Lung microvascular endothelial cell (primary cell): ENCODE data around the gene NFAT5. TPM values are rescaled to one million over a fixed set of nuclear protein-coding genes. Genes with fewer than 3 reads are reported as not detected.
A peak's percentile ranks its signal among the peaks of the same experiment; 100 is the strongest.
"Not testable (repeated sequence)": the region's sequence is repeated elsewhere in the genome, so short reads cannot be mapped to it uniquely, and the experiment has no call there.

ENCODE experiments used
- DNase-seq, 2 donors: peaks; one replicate each; pipeline versions ENCODE4 v3.0.0 to v3.0.0-alpha.2; 2010; ENCODE audit warnings: low read depth in 2 of 2
- total RNA-seq: library from RNA; depleted of rRNA; stranded (reverse); fragments of >200 nt; gene quantifications from 2 replicates; pipeline ENCODE4 v1.2.1, GENCODE V29; 2014

The NFAT5 gene
- total RNA-seq, 1 donor from 2014 or later: 40.3 TPM

GRCh38 chr16:69546663-69547062, 19.1 kb upstream of the NFAT5 start:
- DNase-seq: not testable (repeated sequence)

GRCh38 chr16:69553332-69553731, 12.4 kb upstream of the NFAT5 start:
- DNase-seq: no peak

- DNase-seq: no peak
Measured at GRCh38 chr16:69554495-69554894, 11.3 kb upstream of the NFAT5 start.

DNA sequence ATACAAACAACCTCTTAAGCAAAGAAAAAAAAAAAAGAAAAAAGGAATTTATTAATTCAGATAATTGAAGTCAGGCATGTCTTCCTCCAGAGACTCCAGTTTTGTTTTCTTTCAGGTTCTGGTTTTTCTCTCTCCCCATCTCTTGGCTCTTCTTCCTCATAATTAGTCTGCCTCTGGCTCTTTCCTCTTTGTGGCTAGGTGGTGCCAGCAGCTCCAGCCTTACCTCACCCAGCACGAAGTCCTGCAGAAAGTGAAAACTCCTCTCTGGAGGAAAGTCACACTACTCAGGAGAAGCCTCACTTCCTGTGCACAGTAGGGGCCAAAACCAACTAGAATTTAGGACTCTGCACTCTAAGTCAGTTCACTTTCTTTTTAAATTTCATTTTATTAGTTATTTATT, 10.3 kb upstream of the NFAT5 start:
- DNase-seq: no peak

GRCh38 chr16:69555867-69556266, 9.9 kb upstream of the NFAT5 start:
- no peak for DNase-seq

- DNase-seq: no peak
Measured at GRCh38 chr16:69559164-69559563, 6.6 kb upstream of the NFAT5 start.

- DNase-seq: not testable (repeated sequence)
Measured at GRCh38 chr16:69561367-69561766, 4.4 kb upstream of the NFAT5 start.

GRCh38 chr16:69561901-69562300, 3.9 kb upstream of the NFAT5 start:
- DNase-seq: no peak

DNA sequence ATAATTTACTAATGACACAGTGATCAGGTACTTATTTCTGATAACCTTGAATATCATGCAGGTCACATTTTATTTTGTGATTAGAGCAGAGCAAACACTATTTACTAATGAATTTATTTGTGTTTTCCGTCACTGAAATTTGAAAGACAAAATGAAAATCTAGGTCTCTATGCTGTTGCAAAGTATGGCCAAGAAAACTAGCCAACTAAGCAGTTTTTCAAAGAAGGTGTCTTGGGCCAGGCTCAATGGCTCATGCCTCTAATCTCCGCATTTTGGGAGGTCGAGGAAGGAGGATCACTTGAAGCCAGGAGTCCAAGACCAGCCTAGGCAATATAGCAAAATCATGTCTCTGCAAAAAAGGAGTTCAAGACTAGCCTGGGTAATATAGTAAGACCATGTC, 3.0 kb upstream of the NFAT5 start:
- no peak for DNase-seq

GRCh38 chr16:69563605-69564580, 1.9 kb upstream of the NFAT5 start:
- peak; percentile 20 to 73 for DNase-seq

- peak; percentile 8 to 22 for DNase-seq
Measured at GRCh38 chr16:69564845-69565670, 708 bp upstream of the NFAT5 start.

DNA sequence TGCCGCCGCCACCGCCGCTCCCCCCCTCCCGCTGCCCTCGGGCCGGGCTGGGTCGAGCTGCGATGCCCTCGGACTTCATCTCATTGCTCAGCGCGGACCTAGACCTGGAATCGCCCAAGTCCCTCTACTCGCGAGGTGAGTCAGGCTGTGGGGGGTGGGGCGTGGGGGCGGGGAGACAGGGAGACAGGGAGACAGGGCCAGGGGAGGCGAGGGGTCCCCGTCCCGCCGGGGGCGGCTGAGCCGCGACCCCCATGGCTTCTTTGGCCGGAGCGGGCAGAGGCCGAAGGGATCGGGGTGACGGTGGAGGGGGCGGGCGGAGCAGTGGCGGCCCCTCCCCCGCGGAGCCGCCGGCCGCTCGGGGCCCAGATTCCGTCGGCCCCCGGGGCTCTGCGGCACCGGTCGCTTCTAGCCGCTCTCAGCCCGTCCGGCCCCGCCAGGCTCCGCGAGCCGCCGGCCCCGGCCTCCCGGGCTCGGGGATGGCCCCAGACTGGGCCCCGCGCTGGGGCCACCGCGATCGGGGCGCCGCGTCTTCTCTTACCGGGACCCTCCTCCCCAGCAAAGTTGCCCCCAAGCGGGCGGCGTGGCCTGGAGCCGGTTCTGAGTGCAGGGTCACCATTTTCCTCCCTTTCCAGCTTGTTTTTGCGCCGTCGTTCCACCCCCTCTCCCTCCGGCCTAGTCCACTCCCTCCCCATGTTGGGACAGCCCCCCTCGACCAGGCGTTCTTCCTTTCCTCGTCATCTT, 644 bp downstream of the NFAT5 start:
- DNase-seq: peak; percentile 69 to 72

GRCh38 chr16:69566981-69567680, 1.4 kb downstream of the NFAT5 start:
- DNase-seq: peak in 1 of 2 donors; percentile 45

- no peak for DNase-seq
Measured at GRCh38 chr16:69568676-69569075, 2.9 kb downstream of the NFAT5 start.

- not testable (repeated sequence) for DNase-seq
Measured at GRCh38 chr16:69578771-69579170, 13.0 kb downstream of the NFAT5 start.

- no peak for DNase-seq
Measured at GRCh38 chr16:69579783-69580481, 14.2 kb downstream of the NFAT5 start.

GRCh38 chr16:69581297-69581696, 15.5 kb downstream of the NFAT5 start:
- no peak for DNase-seq

GRCh38 chr16:69584493-69584892, 18.7 kb downstream of the NFAT5 start:
- not testable (repeated sequence) for DNase-seq

- DNase-seq: no peak
Measured at GRCh38 chr16:69589434-69590269, 23.9 kb downstream of the NFAT5 start.
